HFF-Myc (cell line): ENCODE measurements around the gene ATF6.

Experiments used
- DNase-seq: peaks from one replicate; pipeline ENCODE4 v3.0.0-alpha.2; 2011; ENCODE audit warnings: low read depth; ENCODE audit errors: extremely low read depth
- H3K4me3 ChIP-seq: replicated peaks from 2 replicates; pipeline ENCODE4 v1.5.1; 2011; ENCODE audit warnings: low read depth, mild to moderate bottlenecking, control low read depth, low read length
- TF ChIP-seq, protein P1 (sequence below): IDR thresholded peaks from 2 replicates; pipeline ENCODE4 v1.5.1; 2012; ENCODE audit warnings: mild to moderate bottlenecking, low read depth, low read length, control low read depth; ENCODE audit errors: missing control alignments

Gene ATF6

DNA sequence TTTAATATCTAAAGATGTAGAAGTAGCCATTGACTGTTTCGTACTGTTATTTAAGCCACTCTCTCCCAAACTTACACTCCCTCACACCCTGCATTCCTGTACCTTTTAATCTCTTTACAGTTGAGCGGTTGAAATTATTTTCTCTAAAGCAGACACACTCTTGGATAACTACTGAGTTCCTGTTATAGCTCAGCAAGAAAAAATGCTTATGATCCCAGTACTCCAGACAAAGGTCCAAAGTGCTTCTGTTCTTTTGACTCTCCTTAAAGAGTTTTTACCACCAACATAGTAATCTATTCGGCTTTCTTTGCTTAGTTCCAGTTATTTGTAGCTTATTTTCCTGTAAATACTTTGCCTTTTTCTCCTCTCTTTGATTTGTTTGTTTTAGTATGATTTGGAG, 100.1 kb downstream of the ATF6 start:
- TF ChIP-seq, protein P1, sequence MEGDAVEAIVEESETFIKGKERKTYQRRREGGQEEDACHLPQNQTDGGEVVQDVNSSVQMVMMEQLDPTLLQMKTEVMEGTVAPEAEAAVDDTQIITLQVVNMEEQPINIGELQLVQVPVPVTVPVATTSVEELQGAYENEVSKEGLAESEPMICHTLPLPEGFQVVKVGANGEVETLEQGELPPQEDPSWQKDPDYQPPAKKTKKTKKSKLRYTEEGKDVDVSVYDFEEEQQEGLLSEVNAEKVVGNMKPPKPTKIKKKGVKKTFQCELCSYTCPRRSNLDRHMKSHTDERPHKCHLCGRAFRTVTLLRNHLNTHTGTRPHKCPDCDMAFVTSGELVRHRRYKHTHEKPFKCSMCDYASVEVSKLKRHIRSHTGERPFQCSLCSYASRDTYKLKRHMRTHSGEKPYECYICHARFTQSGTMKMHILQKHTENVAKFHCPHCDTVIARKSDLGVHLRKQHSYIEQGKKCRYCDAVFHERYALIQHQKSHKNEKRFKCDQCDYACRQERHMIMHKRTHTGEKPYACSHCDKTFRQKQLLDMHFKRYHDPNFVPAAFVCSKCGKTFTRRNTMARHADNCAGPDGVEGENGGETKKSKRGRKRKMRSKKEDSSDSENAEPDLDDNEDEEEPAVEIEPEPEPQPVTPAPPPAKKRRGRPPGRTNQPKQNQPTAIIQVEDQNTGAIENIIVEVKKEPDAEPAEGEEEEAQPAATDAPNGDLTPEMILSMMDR: no peak
- no peak for DNase-seq
- no peak overlapping the region for H3K4me3 ChIP-seq

DNA sequence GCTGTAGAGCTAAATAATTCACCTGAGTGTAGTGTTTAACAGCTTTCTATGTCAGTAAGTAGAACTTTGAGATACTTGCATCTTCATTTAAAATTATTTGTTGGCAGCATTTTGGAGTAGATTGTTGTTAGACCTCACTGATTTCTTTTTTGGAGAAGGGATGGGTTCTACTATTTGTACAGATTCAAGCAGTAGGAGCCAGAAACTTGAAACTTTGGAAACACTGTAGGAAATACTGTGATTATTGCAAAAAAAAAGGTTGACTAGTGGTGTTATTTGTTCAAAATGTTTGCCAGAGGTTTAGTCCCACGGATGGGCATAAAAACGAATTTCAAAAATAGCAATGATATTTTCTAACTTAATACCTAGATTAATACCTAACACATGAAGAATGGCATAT, 102.7 kb downstream of the ATF6 start:
- H3K4me3 ChIP-seq: no peak overlapping the region
- TF ChIP-seq, protein P1: no peak
- DNase-seq: no peak

DNA sequence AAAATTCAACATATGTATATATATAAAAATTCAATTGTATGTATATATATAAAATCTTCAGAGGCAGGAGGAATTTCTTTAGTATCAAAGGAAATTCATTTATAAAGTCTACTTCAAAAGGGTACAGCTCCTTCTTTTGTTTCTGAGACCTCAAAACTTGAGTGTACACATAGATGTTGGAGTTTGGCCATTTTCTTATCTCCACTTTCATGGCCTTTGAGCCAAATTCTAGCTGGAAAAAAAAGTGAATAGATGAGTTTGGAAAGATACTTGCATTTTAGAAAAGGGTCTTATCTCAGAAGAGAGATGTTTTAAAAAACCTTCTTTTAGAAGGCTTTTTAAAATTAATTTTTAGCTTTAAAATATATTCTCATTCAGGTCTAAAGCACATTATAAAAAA, 103.2 kb downstream of the ATF6 start:
- no peak for DNase-seq
- TF ChIP-seq, protein P1: no peak

DNA sequence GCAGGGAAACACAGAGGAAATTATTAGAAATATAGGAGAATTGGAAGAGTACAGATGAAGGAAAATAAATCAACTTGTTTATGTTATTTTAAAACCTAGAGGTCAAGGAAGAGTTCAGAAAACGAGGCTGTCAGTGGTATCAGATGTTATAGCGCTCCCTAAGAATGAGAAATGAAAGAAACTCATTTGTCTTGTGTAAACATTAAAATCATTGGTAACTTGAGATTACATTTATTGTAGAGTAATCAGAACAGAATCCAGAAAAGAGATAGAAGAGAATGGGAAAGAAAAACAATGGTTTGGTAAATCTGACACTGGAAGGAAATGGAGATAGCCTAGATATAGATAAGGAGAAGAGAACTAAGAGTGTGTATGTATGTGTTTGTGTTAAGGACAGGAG, 106.4 kb downstream of the ATF6 start:
- H3K4me3 ChIP-seq: no peak overlapping the region
- no peak for DNase-seq
- TF ChIP-seq, protein P1: no peak

More for the DNA sequence above, 103.2 kb downstream of the ATF6 start:
- H3K4me3 ChIP-seq: no peak overlapping the region

DNA sequence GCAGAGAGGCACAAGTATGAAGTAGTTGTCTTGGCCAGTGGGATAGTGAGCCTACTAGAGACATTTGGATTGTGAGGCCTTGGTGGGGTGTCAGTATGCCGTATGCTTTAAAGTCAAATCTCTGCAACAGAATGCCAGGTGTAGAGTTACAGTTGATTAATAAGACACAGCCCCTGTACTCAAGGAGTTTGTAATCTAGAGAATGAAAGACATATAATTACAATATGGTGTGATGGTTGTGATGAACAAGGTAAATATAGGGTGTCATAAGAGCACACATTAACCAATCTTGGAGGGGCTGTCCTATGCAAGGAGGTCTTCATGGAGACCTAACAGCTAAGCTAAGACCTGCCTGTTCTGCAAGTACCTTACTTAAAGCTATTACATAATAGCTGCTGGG, 113.1 kb downstream of the ATF6 start:
- TF ChIP-seq, protein P1: no peak
- no peak for DNase-seq
- no peak overlapping the region for H3K4me3 ChIP-seq

DNA sequence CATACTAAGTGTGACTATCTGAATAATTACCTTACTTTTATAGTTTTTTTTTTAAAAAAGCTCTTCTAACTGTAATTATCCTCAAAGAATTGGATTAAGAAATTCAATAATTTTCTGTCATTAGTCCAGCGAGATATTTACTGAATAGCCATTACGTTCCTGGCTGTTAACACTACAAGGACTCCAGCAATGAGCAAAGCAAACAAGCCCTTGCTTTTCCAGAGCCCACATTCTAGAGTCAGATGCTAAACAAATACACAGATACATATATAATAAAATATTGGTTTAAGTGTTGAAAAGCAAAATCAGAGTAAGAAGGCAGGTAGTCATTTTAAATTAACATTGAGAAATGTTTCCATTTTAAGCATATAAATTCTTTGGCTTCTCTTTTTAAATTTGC, 118.4 kb downstream of the ATF6 start:
- no peak for DNase-seq
- no peak overlapping the region for H3K4me3 ChIP-seq
- TF ChIP-seq, protein P1: no peak

DNA sequence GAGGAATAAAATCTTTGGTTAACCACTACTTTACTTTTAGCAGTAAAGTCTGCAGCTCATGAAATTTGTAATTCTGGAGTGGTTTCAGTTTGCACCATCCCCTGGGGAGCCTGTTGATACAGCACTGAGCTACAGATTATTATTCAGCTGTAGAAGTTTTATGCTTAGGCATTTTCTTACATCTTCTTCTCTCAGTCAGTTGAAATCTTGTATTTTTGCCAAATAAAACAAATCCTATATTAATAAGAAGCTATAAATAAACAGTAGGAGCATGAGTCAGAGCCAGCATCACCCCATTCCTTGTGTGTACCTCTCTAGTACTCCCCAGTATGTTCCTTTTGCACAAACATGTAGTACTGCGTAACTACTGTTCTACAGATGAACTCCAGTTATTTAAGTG, 118.9 kb downstream of the ATF6 start:
- no peak overlapping the region for H3K4me3 ChIP-seq
- TF ChIP-seq, protein P1: no peak
- peak; percentile 29 for DNase-seq
